Parathyroid adenoma (tissue), 2 donors: ENCODE data around the gene DCTN4.

Experiments used
- H2AFZ ChIP-seq: fragments of 300-600 bp; sonication (generic); one replicate; pipeline ENCODE4 v1.7.0; 2017; ENCODE audit warnings: antibody characterized with exemption, mild to moderate bottlenecking
- H3K27ac ChIP-seq: fragments of 300-600 bp; sonication (generic); one replicate; pipeline ENCODE4 v1.7.0; 2017
- H3K27me3 ChIP-seq: fragments of 300-600 bp; sonication (generic); one replicate; pipeline ENCODE4 v1.7.0; 2017; ENCODE audit warnings: low read length; ENCODE audit not compliant: control insufficient read depth, insufficient read depth
- H3K36me3 ChIP-seq: fragments of 300-600 bp; sonication (generic); one replicate; pipeline ENCODE4 v1.7.0; 2017; ENCODE audit warnings: low read length; ENCODE audit not compliant: control insufficient read depth, insufficient read depth
- H3K4me1 ChIP-seq: fragments of 300-600 bp; sonication (generic); one replicate; pipeline ENCODE4 v1.7.0; 2017; ENCODE audit warnings: control low read depth
- H3K4me2 ChIP-seq: fragments of 300-600 bp; sonication (generic); one replicate; pipeline ENCODE4 v1.7.0; 2017; ENCODE audit warnings: low read length
- H3K4me3 ChIP-seq: fragments of 300-600 bp; sonication (generic); one replicate; pipeline ENCODE4 v1.7.0; 2017; ENCODE audit warnings: low read depth, low read length
- H3K79me2 ChIP-seq: fragments of 300-600 bp; sonication (generic); one replicate; pipeline ENCODE4 v1.7.0; 2017; ENCODE audit warnings: control low read depth
- H3K9ac ChIP-seq: fragments of 300-600 bp; sonication (generic); one replicate; pipeline ENCODE4 v1.7.0; 2017; ENCODE audit warnings: mild to moderate bottlenecking
- H3K9me3 ChIP-seq: fragments of 300-600 bp; sonication (generic); one replicate; pipeline ENCODE4 v1.7.0; 2017; ENCODE audit warnings: low read length; ENCODE audit not compliant: control insufficient read depth
- CTCF ChIP-seq: fragments of 300-600 bp; sonication (generic); IDR thresholded peaks from one replicate; pipeline ENCODE4 v1.7.0; 2017; ENCODE audit warnings: antibody characterized with exemption, mild to moderate bottlenecking
- donor health status: primary hyperparathyroidism.

The DCTN4 gene

GRCh38 chr5:150723845-150724244, 35.0 kb downstream of the DCTN4 start:
- Histone ChIP-seq H3K27me3 (no peaks in the 10 kb centered on the region), H3K79me2 (no peaks in the 10 kb centered on the region)

GRCh38 chr5:150710165-150710564, 48.7 kb downstream of the DCTN4 start:
- Histone ChIP-seq H3K36me3 (no peaks in the 10 kb centered on the region), H3K27ac (no peak overlapping the region), H3K79me2 (no peaks in the 10 kb centered on the region), H3K9me3 (no peaks in the 10 kb centered on the region), H2AFZ (no peak overlapping the region), H3K9ac (no peak overlapping the region), H3K4me1 (no peaks in the 10 kb centered on the region), H3K4me3 (no peak overlapping the region), H3K27me3 (no peaks in the 10 kb centered on the region), H3K4me2 (no peak overlapping the region)
- peak; percentile 9 for TF ChIP-seq CTCF

More at GRCh38 chr5:150723845-150724244, 35.0 kb downstream of the DCTN4 start:
- Histone ChIP-seq H3K4me3 (no peak overlapping the region), H3K9me3 (no peaks in the 10 kb centered on the region), H3K9ac (no peak overlapping the region), H3K27ac (no peak overlapping the region), H2AFZ (no peak overlapping the region), H3K4me2 (no peak overlapping the region), H3K4me1 (no peaks in the 10 kb centered on the region), H3K36me3 (no peaks in the 10 kb centered on the region)
- TF ChIP-seq CTCF: no peak

GRCh38 chr5:150706776-150707390, 51.9 kb downstream of the DCTN4 start:
- no peak overlapping the region for H3K4me3 ChIP-seq
- no peak overlapping the region for H2AFZ ChIP-seq
- no peaks in the 10 kb centered on the region for H3K27me3 ChIP-seq
- no peaks in the 10 kb centered on the region for H3K9me3 ChIP-seq
- H3K27ac ChIP-seq: no peak overlapping the region
- H3K4me2 ChIP-seq: no peak overlapping the region
- no peaks in the 10 kb centered on the region for H3K79me2 ChIP-seq
- H3K9ac ChIP-seq: no peak overlapping the region
- H3K4me1 ChIP-seq: no peaks in the 10 kb centered on the region
- H3K36me3 ChIP-seq: no peaks in the 10 kb centered on the region
- TF ChIP-seq CTCF: no peak

- H2AFZ ChIP-seq: no peak overlapping the region
- no peak overlapping the region for H3K4me2 ChIP-seq
- no peak overlapping the region for H3K9ac ChIP-seq
- no peak overlapping the region for H3K4me3 ChIP-seq
- no peaks in the 10 kb centered on the region for H3K79me2 ChIP-seq
- no peak for TF ChIP-seq CTCF
- no peaks in the 10 kb centered on the region for H3K36me3 ChIP-seq
- no peaks in the 10 kb centered on the region for H3K9me3 ChIP-seq
- no peak overlapping the region for H3K27ac ChIP-seq
- H3K27me3 ChIP-seq: no peaks in the 10 kb centered on the region
- peaks cover 4% of the 10 kb centered on the region for H3K4me1 ChIP-seq
Measured at GRCh38 chr5:150703762-150704161, 55.1 kb downstream of the DCTN4 start.
